Loucy (cell line): Measurements from ENCODE around the gene C9.

Experiments used
- H2AFZ ChIP-seq: fragments of 200-600 bp; sonication (generic); 2 replicates; pipeline ENCODE4 v1.6.0; 2016; ENCODE audit warnings: antibody characterized with exemption, mild to moderate bottlenecking, low read length, moderate library complexity
- H3F3A ChIP-seq: fragments of 200-600 bp; 2 replicates; pipeline ENCODE4 v1.6.0; 2016; ENCODE audit warnings: antibody characterized with exemption, low read depth, mild to moderate bottlenecking
- H3K27me3 ChIP-seq: fragments of 200-600 bp; sonication (generic); 2 replicates; pipeline ENCODE4 v1.6.1; 2014; ENCODE audit warnings: low read length, mild to moderate bottlenecking; ENCODE audit not compliant: insufficient read depth, poor library complexity, severe bottlenecking
- H3K36me3 ChIP-seq: fragments of 200-600 bp; sonication (generic); 2 replicates; pipeline ENCODE4 v1.6.1; 2016; ENCODE audit warnings: low read length; ENCODE audit not compliant: insufficient read depth
- H3K4me1 ChIP-seq: fragments of 200-600 bp; sonication (generic); 2 replicates; pipeline ENCODE4 v1.5.1; 2014; ENCODE audit warnings: low read length, mild to moderate bottlenecking; ENCODE audit not compliant: insufficient read depth, poor library complexity, severe bottlenecking
- H3K4me2 ChIP-seq: fragments of 200-600 bp; sonication (generic); 2 replicates; pipeline ENCODE4 v1.6.0; 2014; ENCODE audit warnings: antibody characterized with exemption, low read length, low read depth, mild to moderate bottlenecking; ENCODE audit not compliant: poor library complexity, severe bottlenecking
- H3K4me3 ChIP-seq: fragments of 200-600 bp; sonication (generic); 2 replicates; pipeline ENCODE4 v1.5.1; 2014; ENCODE audit warnings: low read length, mild to moderate bottlenecking, mixed read lengths; ENCODE audit not compliant: poor library complexity, severe bottlenecking
- H3K79me2 ChIP-seq: fragments of 200-600 bp; sonication (generic); 2 replicates; pipeline ENCODE4 v1.6.1; 2014; ENCODE audit warnings: low read length; ENCODE audit not compliant: insufficient read depth
- H3K9ac ChIP-seq: fragments of 200-600 bp; sonication (generic); 2 replicates; pipeline ENCODE4 v1.6.0; 2014; ENCODE audit warnings: mild to moderate bottlenecking, low read depth, low read length, moderate library complexity; ENCODE audit not compliant: poor library complexity, severe bottlenecking
- H3K9me2 ChIP-seq: fragments of 200-600 bp; sonication (generic); replicated peaks from 2 replicates; pipeline ENCODE4 v1.6.1; 2016; ENCODE audit warnings: low read depth, low read length, mixed read lengths
- H3K9me3 ChIP-seq: fragments of 200-600 bp; sonication (generic); 2 replicates; pipeline ENCODE4 v1.6.1; 2014; ENCODE audit warnings: mild to moderate bottlenecking, antibody characterized with exemption, low read length, low read depth; ENCODE audit not compliant: insufficient read depth
- H4K20me1 ChIP-seq: fragments of 200-600 bp; sonication (generic); 2 replicates; pipeline ENCODE4 v1.6.0; 2014; ENCODE audit warnings: antibody characterized with exemption, low read length, mild to moderate bottlenecking; ENCODE audit not compliant: insufficient read depth, poor library complexity, severe bottlenecking
- CTCF ChIP-seq: fragments of 200-600 bp; sonication (generic); conservative IDR thresholded peaks from 2 replicates; pipeline ENCODE4 v1.5.1; 2014; ENCODE audit warnings: mild to moderate bottlenecking, antibody characterized with exemption, low read length
- EZH2phosphoT487 ChIP-seq: fragments of 200-600 bp; IDR thresholded peaks from 2 replicates; pipeline ENCODE4 v1.6.1; 2018; ENCODE audit warnings: antibody characterized with exemption, mild to moderate bottlenecking, moderate library complexity, borderline replicate concordance

The C9 gene

DNA sequence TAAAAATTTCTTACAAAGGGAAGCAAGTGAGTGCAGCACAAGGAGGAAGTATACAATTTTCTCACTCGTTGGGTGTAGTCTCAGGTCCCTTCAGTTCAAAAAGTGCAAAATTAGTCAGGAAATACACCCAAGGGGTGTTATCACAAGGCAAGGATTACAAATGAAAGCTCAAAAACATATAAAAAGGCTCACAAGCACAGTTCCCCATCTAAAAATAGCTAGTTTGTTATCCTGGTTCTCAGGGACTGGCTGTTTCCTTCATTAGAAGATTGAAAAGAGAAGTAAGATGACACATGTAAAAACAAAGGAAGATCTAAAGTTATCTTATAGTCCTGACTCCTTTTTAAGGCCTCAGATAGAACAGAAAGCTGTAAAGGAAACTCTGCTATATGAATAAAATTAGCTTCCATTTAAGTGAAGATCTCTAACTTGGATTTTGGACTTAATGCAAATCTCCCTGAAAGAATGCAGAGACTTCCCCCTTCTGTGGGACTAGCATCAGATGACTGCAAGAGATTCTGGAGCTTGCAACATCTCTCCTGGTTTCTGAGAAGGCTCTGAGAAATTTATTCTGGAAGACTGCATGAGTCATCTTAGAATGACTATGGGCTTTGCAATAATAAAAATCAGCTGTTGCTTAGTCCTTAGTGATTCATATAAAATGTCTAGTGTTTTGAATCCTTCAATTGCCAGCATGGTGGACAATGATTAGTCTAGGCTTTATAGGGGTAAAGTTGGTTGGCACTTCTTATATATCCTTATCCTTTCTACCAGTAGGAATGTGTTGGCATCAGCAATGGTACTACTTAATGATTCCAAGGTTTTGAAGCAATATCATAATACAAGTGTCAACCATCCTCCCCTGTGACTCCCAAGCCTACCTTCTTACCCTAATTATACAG is 35.1 kb upstream of the C9 start:
- H3F3A ChIP-seq: no peaks in the 10 kb centered on the region
- H3K36me3 ChIP-seq: no peaks in the 10 kb centered on the region
- no peak overlapping the region for H2AFZ ChIP-seq
- no peaks in the 10 kb centered on the region for H3K4me1 ChIP-seq
- H3K27me3 ChIP-seq: no peaks in the 10 kb centered on the region
- no peak overlapping the region for H3K4me3 ChIP-seq
- H3K9me3 ChIP-seq: no peaks in the 10 kb centered on the region
- H3K9me2 ChIP-seq: no peaks in the 10 kb centered on the region
- H3K79me2 ChIP-seq: no peaks in the 10 kb centered on the region
- TF ChIP-seq CTCF (no peak), EZH2phosphoT487 (no peak)
- no peak overlapping the region for H3K9ac ChIP-seq
- H3K4me2 ChIP-seq: no peak overlapping the region
- no peaks in the 10 kb centered on the region for H4K20me1 ChIP-seq

GRCh38 chr5:39396843-39397242 is 32.5 kb upstream of the C9 start:
- Histone ChIP-seq H3K4me2 (no peak overlapping the region), H3K9me3 (no peaks in the 10 kb centered on the region), H3K4me1 (no peaks in the 10 kb centered on the region), H4K20me1 (no peaks in the 10 kb centered on the region), H3K79me2 (no peaks in the 10 kb centered on the region), H3K9ac (no peak overlapping the region), H2AFZ (no peak overlapping the region), H3K9me2 (no peaks in the 10 kb centered on the region), H3K27me3 (no peaks in the 10 kb centered on the region), H3K4me3 (no peak overlapping the region), H3K36me3 (no peaks in the 10 kb centered on the region), H3F3A (no peaks in the 10 kb centered on the region)
- no peak for TF ChIP-seq EZH2phosphoT487
- no peak for TF ChIP-seq CTCF

- H3K9ac ChIP-seq: no peak overlapping the region
These were observed 31.2 kb upstream of the C9 start for GRCh38 chr5:39395521-39395920.

More at GRCh38 chr5:39395521-39395920, 31.2 kb upstream of the C9 start:
- no peak overlapping the region for H3K4me2 ChIP-seq
- H4K20me1 ChIP-seq: no peaks in the 10 kb centered on the region
- H3K79me2 ChIP-seq: no peaks in the 10 kb centered on the region
- no peaks in the 10 kb centered on the region for H3K9me2 ChIP-seq
- no peak overlapping the region for H2AFZ ChIP-seq
- H3K4me3 ChIP-seq: no peak overlapping the region
- H3K27me3 ChIP-seq: no peaks in the 10 kb centered on the region
- H3F3A ChIP-seq: no peaks in the 10 kb centered on the region
- no peaks in the 10 kb centered on the region for H3K4me1 ChIP-seq
- no peaks in the 10 kb centered on the region for H3K36me3 ChIP-seq
- H3K9me3 ChIP-seq: no peaks in the 10 kb centered on the region
- TF ChIP-seq EZH2phosphoT487 (no peak), CTCF (no peak)
